Transverse colon (tissue), 4 donors: ENCODE measurements around the gene NHLH1. TPM values are rescaled to one million over a fixed set of nuclear protein-coding genes. Genes with fewer than 3 reads are reported as not detected.

Experiments used
- DNase-seq: peaks from one replicate; pipeline ENCODE4 v3.0.0-alpha.2; 2019
- H3K27ac ChIP-seq, 4 donors: fragments of 200-600 bp; sonication (generic); 2 replicates each; pipeline ENCODE4 v1.5.1; 2016 to 2018; ENCODE audit warnings: inconsistent platforms in 4 of 4
- H3K27me3 ChIP-seq: fragments of 200-600 bp; sonication (generic); 2 replicates; pipeline ENCODE4 v1.5.1; 2017; ENCODE audit warnings: inconsistent platforms
- H3K36me3 ChIP-seq, 4 donors: fragments of 200-600 bp; sonication (generic); 2 replicates each; pipeline ENCODE4 v1.5.1; 2017 to 2019; ENCODE audit warnings: inconsistent platforms in 4 of 4
- H3K4me1 ChIP-seq, 4 donors: fragments of 200-600 bp; sonication (generic); 2 replicates each; pipeline ENCODE4 v1.5.1; 2017 to 2020; ENCODE audit warnings: inconsistent platforms in 4 of 4
- H3K4me3 ChIP-seq, 4 donors: fragments of 200-600 bp; sonication (generic); 1 replicate in 1 of 4; 2 replicates in 3 of 4; pipeline versions ENCODE4 v1.5.1 to v1.6.1; 2017 to 2019; ENCODE audit warnings: inconsistent platforms in 4 of 4
- H3K9me3 ChIP-seq, 2 donors: fragments of 200-600 bp; sonication (generic); 2 replicates each; pipeline ENCODE4 v1.5.1; 2017 to 2019; ENCODE audit warnings: inconsistent platforms in 2 of 2
- CTCF ChIP-seq, 5 experiments: fragments of 200-600 bp in 3 of 5; fragments of 450-650 bp in 2 of 5; sonication (generic) in 3 of 5; IDR thresholded peaks; 1 replicate in 2 of 5; 2 replicates in 3 of 5; pipeline ENCODE4 v1.5.1; 2016 to 2017; ENCODE audit warnings: antibody characterized with exemption in 5 of 5, inconsistent platforms in 3 of 5, mild to moderate bottlenecking in 2 of 5, moderate library complexity in 1 of 5
- EP300 ChIP-seq: sonication (generic); formaldehyde crosslinking; IDR thresholded peaks from one replicate; pipeline ENCODE4 v1.6.1; 2017; ENCODE audit warnings: antibody characterized with exemption, low read depth
- POLR2A ChIP-seq: fragments of 450-650 bp; IDR thresholded peaks from one replicate; pipeline ENCODE4 v1.6.1; 2016; ENCODE audit warnings: antibody characterized with exemption, mild to moderate bottlenecking, moderate library complexity
- POLR2AphosphoS5 ChIP-seq, 3 donors: sonication (generic); formaldehyde crosslinking; IDR thresholded peaks; one replicate each; pipeline ENCODE4 v1.6.1; 2016; ENCODE audit warnings: antibody characterized with exemption in 3 of 3
- WGBS, 2 donors: methylation state at CpG; one replicate each; pipeline ENCODE4 v1.1.5; 2018; ENCODE audit warnings: low coverage in 1 of 2; 5-methylcytosine and 5-hydroxymethylcytosine counted together
- in situ Hi-C, 4 donors: fragments of 200-750 bp; cut with MboI; loops; one replicate each; pipeline versions ENCODE4 v1.15.0 to v1.15.1; 2017; ENCODE audit warnings: low sequenced_read_pairs in 3 of 4, low pct_ligation_motif_present in 1 of 4, low pct_unique_long_range_greater_than_20kb in 1 of 4
- intact Hi-C: fragments of 100-400 bp; cut with DNase I; formaldehyde crosslinking; loops from one replicate; pipeline ENCODE4 v1.15.1; 2023; ENCODE audit warnings: low total_unique reads
- total RNA-seq, 4 donors: library from RNA; depleted of rRNA; stranded (reverse); fragments of >200 nt; gene quantifications; one replicate each; pipeline ENCODE4 v1.1.0, GENCODE V29; 2016

Gene NHLH1
- total RNA-seq, 4 donors from 2014 or later = not detected

GRCh38 chr1:160398823-160399222, 32.0 kb downstream of the NHLH1 start:
- DNase-seq = no peak
- in situ Hi-C loops (no loop called here), intact Hi-C loops (no loop called here)
- peaks cover 0 to 20% (median 8%) of the 10 kb centered on the region in 4 donors for H3K4me1 ChIP-seq
- H3K27ac ChIP-seq = no peak overlapping the region
- no peak for TF ChIP-seq CTCF (IDR thresholded peaks at IDR 0.05)
- TF ChIP-seq POLR2AphosphoS5 (IDR thresholded peaks at IDR 0.05) = no peak
- no peak for TF ChIP-seq EP300
- TF ChIP-seq POLR2A = no peak
- WGBS, 2 donors = 91% methylated on average over 4 of the region's 4 CpGs; no CpG with 5 or more reads in 1 of the 2 donors
- H3K36me3 ChIP-seq = no peaks in the 10 kb centered on the region
- peaks cover 12% of the 10 kb centered on the region for H3K27me3 ChIP-seq
- no peaks in the 10 kb centered on the region for H3K9me3 ChIP-seq
- H3K4me3 ChIP-seq = no peak overlapping the region

- peak overlapping the region; percentile 63 to 81 (median 78) for H3K27ac ChIP-seq
- intact Hi-C loops (no loop called here), in situ Hi-C loops (no loop called here)
- WGBS, 2 donors = 37 to 52% methylated on average over 9 to 17 of the region's 17 CpGs
- H3K27me3 ChIP-seq = peaks cover 12% of the 10 kb centered on the region
- TF ChIP-seq EP300 (no peak), POLR2AphosphoS5 (IDR thresholded peaks at IDR 0.05) (no peak), POLR2A (no peak), CTCF (IDR thresholded peaks at IDR 0.05) (no peak)
- peak overlapping the region; percentile 71 to 94 (median 90) for H3K4me3 ChIP-seq
- DNase-seq = no peak
- H3K9me3 ChIP-seq = no peaks in the 10 kb centered on the region
- H3K36me3 ChIP-seq = no peaks in the 10 kb centered on the region
- peaks cover 0 to 20% (median 8%) of the 10 kb centered on the region in 4 donors for H3K4me1 ChIP-seq
Measured at GRCh38 chr1:160399544-160400222, 32.8 kb downstream of the NHLH1 start.

- DNase-seq = peak; percentile 83
- TF ChIP-seq POLR2AphosphoS5 (IDR thresholded peaks at IDR 0.05) (peak in 1 of 3 donors; percentile 20), POLR2A (no peak), CTCF (IDR thresholded peaks at IDR 0.05) (peak in 2 of 5 experiments; percentile 17 to 22), EP300 (no peak)
- in situ Hi-C loops = no loop called here
- Histone ChIP-seq H3K4me3 (peak within 1 kb of the TSS; percentile 71 to 94 (median 90)), H3K27me3 (peaks cover 12% of the 10 kb centered on the region), H3K9me3 (no peaks in the 10 kb centered on the region), H3K27ac (peak within 1 kb of the TSS; percentile 63 to 81 (median 78)), H3K4me1 (peaks cover 0 to 20% (median 8%) of the 10 kb centered on the region in 4 donors), H3K36me3 (no peaks in the 10 kb centered on the region)
- intact Hi-C loops = no loop called here
- WGBS, 2 donors = 1% methylated on average over 19 of the region's 34 CpGs; no CpG with 5 or more reads in 1 of the 2 donors
Measured at GRCh38 chr1:160400223-160400645, 33.4 kb downstream of the NHLH1 start, which contains the start of gene VANGL2. Gene VANGL2, plus strand, starts transcription at chr1:160400564. Its CDS starts 15,274 bp downstream, at chr1:160415838.

- intact Hi-C loops = no loop called here
- Histone ChIP-seq H3K36me3 (no peaks in the 10 kb centered on the region), H3K4me3 (peak overlapping the region; percentile 71 to 94 (median 90)), H3K9me3 (no peaks in the 10 kb centered on the region), H3K27ac (peak overlapping the region; percentile 63 to 81 (median 78)), H3K4me1 (peaks cover 0 to 20% (median 8%) of the 10 kb centered on the region in 4 donors), H3K27me3 (peaks cover 12% of the 10 kb centered on the region)
- in situ Hi-C loops = no loop called here
- 3% methylated on average over 7 to 55 of the region's 55 CpGs for WGBS, 2 donors
- TF ChIP-seq POLR2AphosphoS5 (IDR thresholded peaks at IDR 0.05) (no peak), POLR2A (no peak), CTCF (IDR thresholded peaks at IDR 0.05) (no peak), EP300 (no peak)
- peak; percentile 24 for DNase-seq
Measured at GRCh38 chr1:160400646-160401486, 34.0 kb downstream of the NHLH1 start.
